ENCODE results near the gene PSME4. TPM values are rescaled to one million over a fixed set of nuclear protein-coding genes. Genes with fewer than 3 reads are reported as not detected.
"Not testable (repeated sequence)": the region's sequence is repeated elsewhere in the genome, so short reads cannot be mapped to it uniquely, and the experiment has no call there.

The PSME4 gene
- total and polyA plus RNA-seq, 2 of the 13 experiments (the other 11 are each of a cell fraction or from before 2014, with no cell fraction given), result 52.1 to 77.8 TPM

DNA sequence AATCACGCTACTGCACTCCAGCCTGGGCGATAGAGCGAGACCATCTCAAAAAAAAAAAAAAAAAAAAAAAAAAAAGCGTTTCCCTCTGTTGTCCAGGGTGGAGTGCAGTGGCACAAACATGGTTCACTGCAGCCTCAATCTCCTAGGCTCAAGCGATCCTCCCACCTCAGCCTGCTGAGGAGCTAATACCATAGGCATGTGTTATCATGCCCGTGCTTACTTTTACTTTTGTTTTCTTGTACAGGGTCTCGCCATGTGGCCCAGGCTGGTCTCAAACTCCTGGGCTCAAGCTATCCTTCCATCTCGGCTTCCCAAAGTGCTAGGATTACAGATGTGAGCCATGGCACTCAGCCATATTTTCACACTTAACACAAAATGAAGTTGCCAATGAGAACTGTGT lies 37.5 kb downstream of the PSME4 start (continued):
- TF ChIP-seq ZNF275 (CRISPR knock-in tag; IDR thresholded peaks at IDR 0.05; ENCODE audit: borderline replicate concordance), result no peak
- TF ChIP-seq NR0B2 (CRISPR knock-in tag; IDR thresholded peaks at IDR 0.05), result no peak
- TF ChIP-seq YEATS4 (CRISPR knock-in tag; IDR thresholded peaks at IDR 0.05; ENCODE audit: borderline replicate concordance), result no peak
- no peak for TF ChIP-seq ZNF737 (CRISPR knock-in tag; IDR thresholded peaks at IDR 0.05; ENCODE audit: borderline replicate concordance)
- no peak for TF ChIP-seq DPF2 (CRISPR knock-in tag; IDR thresholded peaks at IDR 0.05; ENCODE audit: borderline replicate concordance, low read depth)
- TF ChIP-seq KAT7 (CRISPR knock-in tag; IDR thresholded peaks at IDR 0.05; ENCODE audit: borderline replicate concordance), result no peak
- no peak for TF ChIP-seq CBX5 (CRISPR knock-in tag; IDR thresholded peaks at IDR 0.05; ENCODE audit: borderline replicate concordance)

DNA sequence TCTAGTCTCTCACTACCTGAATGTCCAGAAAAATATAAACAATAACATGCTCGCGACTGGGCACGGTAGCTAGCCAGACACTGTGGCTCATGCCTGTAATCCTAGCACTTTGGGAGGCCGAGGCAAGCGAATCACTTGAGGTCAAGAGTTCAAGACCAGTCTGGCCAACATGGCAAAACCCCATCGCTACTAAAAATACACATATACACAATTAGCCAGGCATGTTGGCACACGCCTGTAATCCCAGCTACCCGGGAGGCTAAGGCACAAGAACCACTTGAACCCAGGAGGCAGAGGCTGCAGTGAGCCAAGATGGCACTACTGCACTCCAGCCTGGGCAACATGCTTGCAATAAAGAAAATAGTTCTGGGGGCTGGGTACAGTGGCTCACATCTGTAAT lies 44.5 kb downstream of the PSME4 start:
- FAIRE-seq; H2AFZ ChIP-seq (ENCODE audit: low read length); H3K27me3 ChIP-seq (ENCODE audit: control insufficient read depth in 1 of 2, insufficient read depth in 2 of 2, low read length in 2 of 2); H3K4me2 ChIP-seq (ENCODE audit: low read depth, low read length); H3K9me3 ChIP-seq (ENCODE audit: low read length); ATAC-seq; H3K4me3 ChIP-seq (replicated peaks in 1 of 3; ENCODE audit: insufficient read depth in 1 of 3, low read depth in 2 of 3, low read length in 3 of 3); intact Hi-C loops (cut with micrococcal nuclease; ENCODE audit: unreplicated experiment); CTCF ChIA-PET (ENCODE audit: low intra/inter-chr PET ratio, low total read pairs); POLR2A ChIA-PET; DNase-seq (ENCODE audit: low spot score); H3K4me1 ChIP-seq (ENCODE audit: insufficient read depth, low read length); H3K9ac ChIP-seq (ENCODE audit: insufficient read depth, low read depth, low read length); H3K27ac ChIP-seq (ENCODE audit: extremely low read length, insufficient read depth, low read length); in situ Hi-C loops (cut with HindIII; ENCODE audit: extremely low pct_ligation_motif_present, low pct_unique_long_range_greater_than_20kb); BruUV-seq (replicated peaks); H3K79me2 ChIP-seq (ENCODE audit: insufficient read depth, low read length); H4K20me1 ChIP-seq (ENCODE audit: insufficient read depth, low read length): not testable (repeated sequence)
- peaks cover 22 to 75% of the 10 kb centered on the region in 2 experiments for H3K36me3 ChIP-seq (replicated peaks in 1 of 2; ENCODE audit: control insufficient read depth in 1 of 2, insufficient read depth in 2 of 2, low read length in 2 of 2)
- 97% methylated on average over 8 of the region's 8 CpGs for WGBS (ENCODE audit: low lambda C conversion rate)

All from HepG2 (cell line).